Caco-2 (cell line): ENCODE data around the gene LST1. TPM values are rescaled to one million over a fixed set of nuclear protein-coding genes. Genes with fewer than 3 reads are reported as not detected.

Experiments
- BruUV-seq: library from RNA; stranded (reverse); fragments of 400-500 nt; replicated peaks from 2 replicates; lab custom pipeline; 2021; lab: Mats Ljungman, UMichigan
- CTCF ChIA-PET: fragments of 300-600 bp; sonication (Branson Sonifier 250); formaldehyde crosslinking; loops from one replicate; lab custom pipeline; 2022; ENCODE audit warnings: antibody characterized with exemption; lab: Charles Lee
- POLR2A ChIA-PET: fragments of 300-600 bp; sonication (Branson Sonifier 250); formaldehyde crosslinking; loops from one replicate; lab custom pipeline; 2022; ENCODE audit warnings: antibody characterized with exemption; lab: Charles Lee
- DNase-seq, 2 experiments: peaks; one replicate each; pipeline versions ENCODE4 v3.0.0 to v3.0.0-alpha.2; 2020 to 2022
- H3K27me3 ChIP-seq: replicated peaks from 2 replicates; pipeline ENCODE4 v1.6.0; 2011; ENCODE audit warnings: low read length; ENCODE audit not compliant: control insufficient read depth, insufficient read depth
- H3K36me3 ChIP-seq: 2 replicates; pipeline ENCODE4 v1.5.1; 2011; ENCODE audit warnings: low read length; ENCODE audit not compliant: control insufficient read depth, insufficient read depth
- H3K4me1 ChIP-seq: fragments of 250-450 bp; sonication (Bioruptor Pico); 2 replicates; pipeline ENCODE4 v1.5.1; 2020; ENCODE audit warnings: mild to moderate bottlenecking
- H3K4me3 ChIP-seq: 2 replicates; pipeline ENCODE4 v1.5.1; 2011; ENCODE audit warnings: low read depth, mild to moderate bottlenecking, control low read depth, low read length
- H3K9me3 ChIP-seq: fragments of 250-450 bp; sonication (Bioruptor Pico); 2 replicates; pipeline ENCODE4 v1.5.1; 2020; ENCODE audit warnings: mild to moderate bottlenecking, moderate library complexity
- H3K27ac Mint-ChIP-seq: one replicate; pipeline ENCODE4 v1.8.0; 2022; ENCODE audit warnings: mixed read lengths; ENCODE audit not compliant: unreplicated experiment
- H3K27me3 Mint-ChIP-seq: one replicate; pipeline ENCODE4 v1.8.0; 2022; ENCODE audit warnings: mixed read lengths; ENCODE audit not compliant: insufficient read depth, unreplicated experiment
- H3K36me3 Mint-ChIP-seq: one replicate; pipeline ENCODE4 v1.8.0; 2022; ENCODE audit warnings: mild to moderate bottlenecking, mixed read lengths; ENCODE audit not compliant: insufficient read depth, unreplicated experiment
- H3K4me1 Mint-ChIP-seq: one replicate; pipeline ENCODE4 v1.8.0; 2022; ENCODE audit warnings: low read depth, mixed read lengths; ENCODE audit not compliant: unreplicated experiment
- H3K4me3 Mint-ChIP-seq: one replicate; pipeline ENCODE4 v1.8.0; 2022; ENCODE audit warnings: mild to moderate bottlenecking, moderate library complexity, mixed read lengths; ENCODE audit not compliant: unreplicated experiment
- H3K9me3 Mint-ChIP-seq: one replicate; pipeline ENCODE4 v1.8.0; 2022; ENCODE audit warnings: mixed read lengths; ENCODE audit not compliant: unreplicated experiment
- intact Hi-C: fragments of 100-400 bp; cut with micrococcal nuclease; formaldehyde crosslinking; loops from one replicate; pipeline ENCODE4 v1.10.0; 2022; ENCODE audit not compliant: unreplicated experiment
- total RNA-seq: library from RNA; stranded (reverse); gene quantifications from 2 replicates; pipeline ENCODE4 v1.2.3, GENCODE V29; 2022
- TF ChIP-seq, protein P1 (sequence below), 2 experiments: fragments of 200-600 bp in 1 of 2; IDR thresholded peaks; 1 replicate in 1 of 2; 2 replicates in 1 of 2; pipeline versions ENCODE4 v1.5.1 to v1.8.0; 2011 to 2022; ENCODE audit warnings: antibody characterized with exemption in 1 of 2, control low read depth in 1 of 2, inconsistent platforms in 1 of 2, low read depth in 1 of 2, low read length in 1 of 2, mild to moderate bottlenecking in 1 of 2, moderate library complexity in 1 of 2; ENCODE audit not compliant: insufficient read depth in 1 of 2, severe bottlenecking in 1 of 2, unreplicated experiment in 1 of 2

Gene LST1
- total RNA-seq, 1 experiment from 2014 or later = not detected

DNA sequence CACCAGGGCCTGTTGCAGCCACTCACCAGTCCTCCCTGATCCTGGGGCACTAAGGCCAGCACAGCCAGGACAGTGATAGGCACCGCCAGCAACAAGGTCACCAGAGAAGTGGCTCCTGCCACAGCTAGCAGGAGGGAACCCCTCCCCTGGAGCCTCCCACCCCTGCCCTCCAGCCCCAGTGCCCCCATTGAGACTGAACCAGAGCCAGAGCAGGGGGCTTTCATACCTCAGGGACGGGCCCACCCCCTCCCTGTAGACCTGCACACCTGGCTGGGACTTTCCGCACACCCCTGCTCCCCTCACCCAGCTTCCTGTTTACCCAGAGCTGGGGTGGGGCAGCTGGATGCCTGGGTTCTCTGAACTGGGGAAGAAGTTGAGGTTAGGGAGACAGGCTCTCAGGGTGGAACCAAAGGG is 3.8 kb upstream of the LST1 start, which contains the start of gene LTB:
LTB (minus strand) TSS at position 195 of the 414 bp plus-strand sequence; CDS start at position 188, 7 bp downstream.
- ChIA-PET POLR2A (no interaction called here), CTCF (interaction anchor here (7.2 kb wide), 1 partner anchor 15 kb away, joined by 80 read pairs; no protein-coding TSS in a partner anchor)
- Histone ChIP-seq H3K36me3 (no peaks in the 10 kb centered on the region), H3K4me1 (peaks cover 3% of the 10 kb centered on the region; the same call in 1 of the 2 replicates), H3K4me3 (peak within 1 kb of the TSS; percentile 80), H3K9me3 (no peaks in the 10 kb centered on the region), H3K27me3 (no peaks in the 10 kb centered on the region)
- peak within 1 kb of the TSS; percentile 97 for H3K4me3 Mint-ChIP-seq
- TF ChIP-seq, protein P1, sequence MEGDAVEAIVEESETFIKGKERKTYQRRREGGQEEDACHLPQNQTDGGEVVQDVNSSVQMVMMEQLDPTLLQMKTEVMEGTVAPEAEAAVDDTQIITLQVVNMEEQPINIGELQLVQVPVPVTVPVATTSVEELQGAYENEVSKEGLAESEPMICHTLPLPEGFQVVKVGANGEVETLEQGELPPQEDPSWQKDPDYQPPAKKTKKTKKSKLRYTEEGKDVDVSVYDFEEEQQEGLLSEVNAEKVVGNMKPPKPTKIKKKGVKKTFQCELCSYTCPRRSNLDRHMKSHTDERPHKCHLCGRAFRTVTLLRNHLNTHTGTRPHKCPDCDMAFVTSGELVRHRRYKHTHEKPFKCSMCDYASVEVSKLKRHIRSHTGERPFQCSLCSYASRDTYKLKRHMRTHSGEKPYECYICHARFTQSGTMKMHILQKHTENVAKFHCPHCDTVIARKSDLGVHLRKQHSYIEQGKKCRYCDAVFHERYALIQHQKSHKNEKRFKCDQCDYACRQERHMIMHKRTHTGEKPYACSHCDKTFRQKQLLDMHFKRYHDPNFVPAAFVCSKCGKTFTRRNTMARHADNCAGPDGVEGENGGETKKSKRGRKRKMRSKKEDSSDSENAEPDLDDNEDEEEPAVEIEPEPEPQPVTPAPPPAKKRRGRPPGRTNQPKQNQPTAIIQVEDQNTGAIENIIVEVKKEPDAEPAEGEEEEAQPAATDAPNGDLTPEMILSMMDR (IDR thresholded peaks at IDR 0.05; ENCODE audit: insufficient read depth in 1 of 2, low read depth in 1 of 2, low read length in 1 of 2, severe bottlenecking in 1 of 2, unreplicated experiment in 1 of 2) = no peak
- peak within 1 kb of the TSS; percentile 83 for H3K27ac Mint-ChIP-seq
- no TSS peak for BruUV-seq
- peaks cover 5% of the 10 kb centered on the region for H3K36me3 Mint-ChIP-seq
- H3K9me3 Mint-ChIP-seq = no peaks in the 10 kb centered on the region
- intact Hi-C loops = no loop called here
- H3K27me3 Mint-ChIP-seq = no peaks in the 10 kb centered on the region
- DNase-seq = no peak
- H3K4me1 Mint-ChIP-seq = peaks cover 18% of the 10 kb centered on the region

DNA sequence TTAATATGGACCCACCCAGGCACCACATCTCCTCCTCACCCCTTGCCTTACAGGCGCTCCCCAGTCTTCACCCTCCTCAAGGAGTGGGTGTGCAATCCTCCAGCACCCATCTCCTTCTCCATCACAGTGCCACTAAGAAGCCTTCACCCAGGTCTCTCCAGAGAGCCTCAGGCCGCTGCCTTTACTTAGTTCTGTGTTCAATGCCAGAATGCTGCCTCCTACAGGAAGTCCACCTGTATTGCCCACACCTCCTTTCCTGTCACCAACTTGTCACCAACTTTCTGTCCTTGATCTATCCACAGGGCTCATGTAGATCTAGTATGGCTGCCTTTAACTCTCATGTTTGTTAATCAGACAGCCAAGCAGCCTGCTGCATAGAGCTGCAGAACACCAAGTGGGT is 586 bp upstream of the LST1 start:
- ChIA-PET POLR2A (no interaction called here), CTCF (interaction anchor here (0.8 to 7.2 kb wide), 3 partner anchors 12 to 35 kb away, joined by 3 to 80 read pairs (median 5); partner anchors contain the start of gene PRRC2A)
- no peak overlapping the region for H3K4me3 ChIP-seq
- no peaks in the 10 kb centered on the region for H3K9me3 ChIP-seq
- H3K9me3 Mint-ChIP-seq = no peaks in the 10 kb centered on the region
- peaks cover 2% of the 10 kb centered on the region; the same call in 1 of the 2 replicates for H3K4me1 ChIP-seq
- intact Hi-C loops = loop anchor here (2.0 kb wide), 1 partner anchor 39 kb away; the partner anchor contains the start of genes ATP6V1G2 and NFKBIL1
- BruUV-seq = no TSS peak
- no peaks in the 10 kb centered on the region for H3K36me3 ChIP-seq
- DNase-seq = no peak
- H3K27me3 Mint-ChIP-seq = no peaks in the 10 kb centered on the region
- peaks cover 5% of the 10 kb centered on the region for H3K36me3 Mint-ChIP-seq
- H3K4me1 Mint-ChIP-seq = peaks cover 16% of the 10 kb centered on the region
- H3K4me3 Mint-ChIP-seq = no peak overlapping the region
- TF ChIP-seq, protein P1 (IDR thresholded peaks at IDR 0.05; ENCODE audit: insufficient read depth in 1 of 2, low read depth in 1 of 2, low read length in 1 of 2, severe bottlenecking in 1 of 2, unreplicated experiment in 1 of 2) = peak; percentile 23 to 42
- H3K27ac Mint-ChIP-seq = no peak overlapping the region
- no peaks in the 10 kb centered on the region for H3K27me3 ChIP-seq

DNA sequence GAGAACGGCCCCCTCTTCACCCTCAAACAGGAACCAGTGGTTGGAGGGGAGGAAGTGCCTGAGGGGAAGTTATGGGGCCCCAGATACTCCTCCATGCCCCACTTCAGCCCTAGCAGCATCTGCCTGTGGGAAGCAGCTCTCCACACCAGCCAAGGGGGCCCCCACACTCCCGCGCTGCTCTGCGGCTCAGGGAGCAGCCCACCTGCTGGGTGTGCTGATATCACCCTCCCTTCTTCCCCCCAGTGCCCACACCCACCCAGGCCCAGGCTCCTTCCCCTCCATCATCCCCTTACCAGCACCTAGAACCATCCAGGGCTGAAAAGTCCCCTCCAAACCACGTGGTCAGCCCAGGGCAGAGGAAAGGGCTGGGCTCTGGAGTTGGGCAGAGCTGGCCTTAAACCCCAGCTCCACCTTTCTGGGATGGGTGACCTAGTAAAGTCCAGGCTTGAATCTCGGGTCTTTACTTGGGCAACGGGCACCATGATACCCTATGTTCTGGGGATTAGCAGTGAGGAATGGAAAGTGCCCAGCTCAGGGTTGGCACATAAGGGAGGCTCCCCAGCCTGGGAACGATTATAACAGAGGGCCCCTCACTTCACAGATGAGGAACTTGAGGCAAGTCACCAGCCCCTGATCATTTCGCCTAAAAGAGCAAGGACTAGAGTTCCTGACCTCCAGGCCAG is 663 bp downstream of the LST1 start:
- TF ChIP-seq, protein P1 (IDR thresholded peaks at IDR 0.05; ENCODE audit: insufficient read depth in 1 of 2, low read depth in 1 of 2, low read length in 1 of 2, severe bottlenecking in 1 of 2, unreplicated experiment in 1 of 2) = no peak
- Histone ChIP-seq H3K9me3 (no peaks in the 10 kb centered on the region), H3K4me1 (no peaks in the 10 kb centered on the region), H3K27me3 (no peaks in the 10 kb centered on the region), H3K4me3 (no peak overlapping the region), H3K36me3 (no peaks in the 10 kb centered on the region)
- Mint-ChIP-seq H3K4me1 (peaks cover 5% of the 10 kb centered on the region), H3K27ac (no peak overlapping the region), H3K9me3 (no peaks in the 10 kb centered on the region), H3K36me3 (no peaks in the 10 kb centered on the region), H3K4me3 (no peak overlapping the region), H3K27me3 (no peaks in the 10 kb centered on the region)
- no TSS peak for BruUV-seq
- POLR2A ChIA-PET = no interaction called here
- CTCF ChIA-PET = interaction anchor here (1.0 to 7.2 kb wide), 2 partner anchors 11 to 34 kb away, joined by 3 to 80 read pairs; partner anchors contain the start of gene PRRC2A
- no peak for DNase-seq
- intact Hi-C loops = no loop called here
